Liver (tissue), 9 donors: ENCODE measurements around the gene MLEC. TPM values are rescaled to one million over a fixed set of nuclear protein-coding genes. Genes with fewer than 3 reads are reported as not detected.

Experiments used
- DNase-seq: peaks from one replicate; pipeline ENCODE4 v3.0.0-alpha.2; 2017; ENCODE audit warnings: low spot score
- H3K27ac ChIP-seq, 2 donors: one replicate each; pipeline ENCODE4 v1.7.0; 2013; ENCODE audit warnings: inconsistent platforms in 2 of 2, low read length in 2 of 2, control low read depth in 1 of 2, low read depth in 1 of 2, mild to moderate bottlenecking in 1 of 2
- H3K27me3 ChIP-seq, 4 donors: one replicate each; pipeline versions ENCODE4 v1.6.1 to v1.7.0; 2013; ENCODE audit warnings: low read length in 3 of 4, inconsistent platforms in 1 of 4, mild to moderate bottlenecking in 1 of 4, moderate library complexity in 1 of 4; ENCODE audit not compliant: control insufficient read depth in 4 of 4, insufficient read depth in 4 of 4
- H3K36me3 ChIP-seq, 4 donors: one replicate each; pipeline versions ENCODE4 v1.6.1 to v1.7.0; 2013; ENCODE audit warnings: low read length in 3 of 4, mild to moderate bottlenecking in 3 of 4, low read depth in 1 of 4, moderate library complexity in 1 of 4; ENCODE audit not compliant: control insufficient read depth in 4 of 4, insufficient read depth in 3 of 4
- H3K4me1 ChIP-seq, 4 donors: one replicate each; pipeline versions ENCODE4 v1.6.1 to v1.7.0; 2013; ENCODE audit warnings: low read length in 3 of 4, mild to moderate bottlenecking in 3 of 4, moderate library complexity in 1 of 4; ENCODE audit not compliant: control insufficient read depth in 4 of 4, insufficient read depth in 4 of 4
- H3K4me3 ChIP-seq, 3 donors: one replicate each; pipeline versions ENCODE4 v1.6.1 to v1.7.0; 2013; ENCODE audit warnings: low read length in 3 of 3, control low read depth in 1 of 3, low read depth in 1 of 3, mild to moderate bottlenecking in 1 of 3
- H3K9ac ChIP-seq, 2 donors: one replicate each; pipeline ENCODE4 v1.7.0; 2013; ENCODE audit warnings: low read length in 2 of 2, mild to moderate bottlenecking in 2 of 2, moderate library complexity in 2 of 2, control low read depth in 1 of 2, low read depth in 1 of 2
- H3K9me3 ChIP-seq, 4 donors: one replicate each; pipeline versions ENCODE4 v1.6.1 to v1.7.0; 2013; ENCODE audit warnings: low read length in 3 of 4; ENCODE audit not compliant: control insufficient read depth in 4 of 4
- ATF3 ChIP-seq: IDR thresholded peaks from 2 replicates; pipeline ENCODE4 v1.6.1; 2016; ENCODE audit warnings: antibody characterized with exemption
- CTCF ChIP-seq: fragments of 150-350 bp; IDR thresholded peaks from 2 replicates; pipeline ENCODE4 v1.5.1; 2017; ENCODE audit warnings: improper control_type of control experiment, low read depth, low read length; ENCODE audit not compliant: missing input control
- EGR1 ChIP-seq, 2 donors: IDR thresholded peaks; 2 replicates each; pipeline ENCODE4 v1.6.1; 2016 to 2018; ENCODE audit warnings: antibody characterized with exemption in 2 of 2, low read depth in 2 of 2
- FOXA1 ChIP-seq: IDR thresholded peaks from 2 replicates; pipeline ENCODE4 v1.6.1; 2016; ENCODE audit warnings: antibody characterized with exemption
- FOXA2 ChIP-seq: IDR thresholded peaks from 2 replicates; pipeline ENCODE4 v1.6.1; 2016; ENCODE audit warnings: antibody characterized with exemption
- GABPA ChIP-seq, 2 donors: IDR thresholded peaks in 1 of 2; conservative IDR thresholded peaks in 1 of 2; 2 replicates each; pipeline ENCODE4 v1.6.1; 2016; ENCODE audit warnings: antibody characterized with exemption in 2 of 2, mild to moderate bottlenecking in 1 of 2, moderate library complexity in 1 of 2
- HNF4A ChIP-seq, 2 donors: conservative IDR thresholded peaks; 2 replicates each; pipeline ENCODE4 v1.6.1; 2016; ENCODE audit warnings: antibody characterized with exemption in 2 of 2, mild to moderate bottlenecking in 2 of 2
- HNF4G ChIP-seq: IDR thresholded peaks from 2 replicates; pipeline ENCODE4 v1.6.1; 2016; ENCODE audit warnings: antibody characterized with exemption
- JUND ChIP-seq, 2 donors: IDR thresholded peaks; 2 replicates each; pipeline ENCODE4 v1.6.1; 2016; ENCODE audit warnings: antibody characterized with exemption in 2 of 2
- MAX ChIP-seq: IDR thresholded peaks from 2 replicates; pipeline ENCODE4 v1.6.1; 2016; ENCODE audit warnings: antibody characterized with exemption
- NR2F2 ChIP-seq: IDR thresholded peaks from 2 replicates; pipeline ENCODE4 v1.6.1; 2016; ENCODE audit warnings: antibody characterized with exemption
- RAD21 ChIP-seq, 2 donors: IDR thresholded peaks; 2 replicates each; pipeline ENCODE4 v1.6.1; 2016; ENCODE audit warnings: antibody characterized with exemption in 2 of 2, mild to moderate bottlenecking in 2 of 2
- REST ChIP-seq: IDR thresholded peaks from 2 replicates; pipeline ENCODE4 v1.6.1; 2016; ENCODE audit warnings: antibody characterized with exemption, mild to moderate bottlenecking
- RXRA ChIP-seq, 2 donors: IDR thresholded peaks; 2 replicates each; pipeline ENCODE4 v1.6.1; 2017 to 2018; ENCODE audit warnings: antibody characterized with exemption in 2 of 2, mild to moderate bottlenecking in 1 of 2
- SP1 ChIP-seq: IDR thresholded peaks from 2 replicates; pipeline ENCODE4 v1.6.1; 2018; ENCODE audit warnings: antibody characterized with exemption, mild to moderate bottlenecking
- TAF1 ChIP-seq: conservative IDR thresholded peaks from 2 replicates; pipeline ENCODE4 v1.6.1; 2016; ENCODE audit warnings: antibody characterized with exemption, mild to moderate bottlenecking
- YY1 ChIP-seq: IDR thresholded peaks from 2 replicates; pipeline ENCODE4 v1.6.1; 2016; ENCODE audit warnings: antibody characterized with exemption, mild to moderate bottlenecking
- ZBTB33 ChIP-seq: IDR thresholded peaks from 2 replicates; pipeline ENCODE4 v1.6.1; 2016; ENCODE audit warnings: antibody characterized with exemption
- WGBS: extraction: QIAGEN DNeasy Blood & Tissue Kit; methylation state at CpG from one replicate; pipeline ENCODE4 v1.1.7; 2013; 5-methylcytosine and 5-hydroxymethylcytosine counted together
- polyA plus RNA-seq, 2 donors: library from polyadenylated mRNA; stranded (reverse) in 1 of 2; unstranded in 1 of 2; fragments of 200-250 nt in 1 of 2; fragments of >200 nt in 1 of 2; fragmentation: Nextera tagmentation in 1 of 2; extraction: Ambion mirVana in 1 of 2; gene quantifications; one replicate each; pipeline versions ENCODE4 v1.2.1 to v1.2.3, GENCODE V29; 2013 to 2015
- total RNA-seq, 2 donors: library from RNA; depleted of rRNA; stranded (reverse); fragments of >200 nt; gene quantifications; one replicate each; pipeline ENCODE4 v1.2.3, GENCODE V29; 2014
- donor health status: healthy.
- donor health status: healthy.
- donor health status: healthy.
- donor health status: healthy.
- donor health status: healthy.

MLEC gene
- total and polyA plus RNA-seq, 4 donors: 61.4 to 170 (median 115) TPM

GRCh38 chr12:120642121-120642520 lies 44.8 kb upstream of the MLEC start (continued):
- TF ChIP-seq CTCF: no peak
- no peak for TF ChIP-seq HNF4G
- no peak for TF ChIP-seq MAX
- TF ChIP-seq RXRA (IDR thresholded peaks at IDR 0.05): no peak
- TF ChIP-seq YY1: no peak
- no peak for TF ChIP-seq SP1
- no peak for TF ChIP-seq TAF1
- no peak for TF ChIP-seq FOXA2
- TF ChIP-seq HNF4A (conservative IDR thresholded peaks at IDR 0.05): no peak

GRCh38 chr12:120642826-120643225 lies 44.1 kb upstream of the MLEC start:
- no peak for DNase-seq
- 79% methylated on average over 4 of the region's 4 CpGs for WGBS

More at GRCh38 chr12:120642826-120643225, 44.1 kb upstream of the MLEC start:
- Histone ChIP-seq H3K9me3 (no peaks in the 10 kb centered on the region), H3K27me3 (peaks cover 0 to 16% (median 8%) of the 10 kb centered on the region in 4 donors), H3K36me3 (no peaks in the 10 kb centered on the region), H3K4me1 (peaks cover 4 to 16% (median 10%) of the 10 kb centered on the region in 4 donors), H3K27ac (no peak overlapping the region), H3K4me3 (no peak overlapping the region), H3K9ac (no peak overlapping the region)
- no peak for TF ChIP-seq REST
- TF ChIP-seq GABPA (IDR thresholded peaks at IDR 0.05 in 1 of 2, conservative IDR thresholded peaks at IDR 0.05 in 1 of 2): no peak
- no peak for TF ChIP-seq JUND (IDR thresholded peaks at IDR 0.05)
- TF ChIP-seq MAX: no peak
- no peak for TF ChIP-seq HNF4A (conservative IDR thresholded peaks at IDR 0.05)
- no peak for TF ChIP-seq EGR1 (IDR thresholded peaks at IDR 0.05; ENCODE audit: low read depth in 2 of 2)
- no peak for TF ChIP-seq FOXA2
- no peak for TF ChIP-seq YY1
- TF ChIP-seq RAD21 (IDR thresholded peaks at IDR 0.05): no peak
- TF ChIP-seq ZBTB33: no peak
- no peak for TF ChIP-seq RXRA (IDR thresholded peaks at IDR 0.05)
- no peak for TF ChIP-seq ATF3
- no peak for TF ChIP-seq NR2F2
- TF ChIP-seq CTCF: no peak
- no peak for TF ChIP-seq TAF1
- TF ChIP-seq SP1: no peak
- no peak for TF ChIP-seq FOXA1
- no peak for TF ChIP-seq HNF4G
